Upper lobe of left lung (tissue), 6 donors: ENCODE data around the gene RAB42. TPM values are rescaled to one million over a fixed set of nuclear protein-coding genes. Genes with fewer than 3 reads are reported as not detected.

Source experiments
- ATAC-seq, 2 donors: fragments of 200-7000 bp; cut with Tn5 transposase; one replicate each; pipeline ENCODE4 v1.9.1; 2022; ENCODE audit warnings: mild to moderate bottlenecking in 2 of 2, moderate library complexity in 2 of 2; ENCODE audit not compliant: low FRiP score in 2 of 2
- DNase-seq, 2 donors: peaks; one replicate each; pipeline ENCODE4 v3.0.0-alpha.2; 2019 to 2020
- H3K27ac ChIP-seq, 4 donors: fragments of 200-600 bp; sonication (generic); one replicate each; pipeline ENCODE4 v1.5.1; 2016 to 2019
- H3K27me3 ChIP-seq, 4 donors: fragments of 200-600 bp; sonication (generic); one replicate each; pipeline ENCODE4 v1.5.1; 2017 to 2019
- H3K36me3 ChIP-seq, 4 donors: fragments of 200-600 bp; sonication (generic); one replicate each; pipeline ENCODE4 v1.5.1; 2016 to 2019
- H3K4me1 ChIP-seq, 4 donors: fragments of 200-600 bp; sonication (generic); one replicate each; pipeline ENCODE4 v1.5.1; 2018 to 2019
- H3K4me3 ChIP-seq, 4 donors: fragments of 200-600 bp; sonication (generic); one replicate each; pipeline ENCODE4 v1.5.1; 2017 to 2019; ENCODE audit warnings: mild to moderate bottlenecking in 2 of 4, moderate library complexity in 1 of 4
- H3K9me3 ChIP-seq, 4 donors: fragments of 200-600 bp; sonication (generic); one replicate each; pipeline ENCODE4 v1.5.1; 2018 to 2019
- EP300 ChIP-seq, 4 donors: sonication (generic); formaldehyde crosslinking; IDR thresholded peaks; one replicate each; pipeline ENCODE4 v1.5.1; 2017; ENCODE audit warnings: antibody characterized with exemption in 4 of 4, control low read depth in 2 of 4
- POLR2A ChIP-seq, 4 donors: fragments of 450-650 bp; IDR thresholded peaks; one replicate each; pipeline ENCODE4 v1.5.1; 2016 to 2017; ENCODE audit warnings: antibody characterized with exemption in 4 of 4, mild to moderate bottlenecking in 2 of 4
- POLR2AphosphoS5 ChIP-seq, 2 donors: sonication (generic); formaldehyde crosslinking; IDR thresholded peaks; one replicate each; pipeline ENCODE4 v1.5.1; 2017; ENCODE audit warnings: antibody characterized with exemption in 2 of 2
- WGBS, 2 donors: methylation state at CpG; one replicate each; pipeline ENCODE4 v1.1.5; 2017 to 2018; 5-methylcytosine and 5-hydroxymethylcytosine counted together
- small RNA-seq, 4 donors: library from RNA; depleted of rRNA; stranded (forward); fragments of <200 nt; gene quantifications; one replicate each; pipeline ENCODE3, GENCODE V24; 2016
- total RNA-seq, 6 donors: library from RNA; depleted of rRNA in 4 of 6; stranded (reverse); fragments of >200 nt in 4 of 6; gene quantifications; one replicate each; pipeline versions ENCODE4 v1.1.0 to v1.2.1, GENCODE V29; 2016 to 2021
- TF ChIP-seq, protein P1 (sequence below), 6 experiments: fragments of 450-650 bp in 4 of 6; fragments of 200-600 bp in 2 of 6; sonication (generic) in 2 of 6; IDR thresholded peaks; one replicate each; pipeline ENCODE4 v1.5.1; 2016 to 2019; ENCODE audit warnings: antibody characterized with exemption in 6 of 6
- donor health status: DM: no; HTN: no; CAD: no; lungs with moderate emphysema.
- donor health status: DM: no; HTN: yes; CAD: no; lungs with severe emphysema.

Gene RAB42
- total RNA-seq, 6 donors from 2014 or later: 3.9 to 13.7 (median 9.8) TPM

DNA sequence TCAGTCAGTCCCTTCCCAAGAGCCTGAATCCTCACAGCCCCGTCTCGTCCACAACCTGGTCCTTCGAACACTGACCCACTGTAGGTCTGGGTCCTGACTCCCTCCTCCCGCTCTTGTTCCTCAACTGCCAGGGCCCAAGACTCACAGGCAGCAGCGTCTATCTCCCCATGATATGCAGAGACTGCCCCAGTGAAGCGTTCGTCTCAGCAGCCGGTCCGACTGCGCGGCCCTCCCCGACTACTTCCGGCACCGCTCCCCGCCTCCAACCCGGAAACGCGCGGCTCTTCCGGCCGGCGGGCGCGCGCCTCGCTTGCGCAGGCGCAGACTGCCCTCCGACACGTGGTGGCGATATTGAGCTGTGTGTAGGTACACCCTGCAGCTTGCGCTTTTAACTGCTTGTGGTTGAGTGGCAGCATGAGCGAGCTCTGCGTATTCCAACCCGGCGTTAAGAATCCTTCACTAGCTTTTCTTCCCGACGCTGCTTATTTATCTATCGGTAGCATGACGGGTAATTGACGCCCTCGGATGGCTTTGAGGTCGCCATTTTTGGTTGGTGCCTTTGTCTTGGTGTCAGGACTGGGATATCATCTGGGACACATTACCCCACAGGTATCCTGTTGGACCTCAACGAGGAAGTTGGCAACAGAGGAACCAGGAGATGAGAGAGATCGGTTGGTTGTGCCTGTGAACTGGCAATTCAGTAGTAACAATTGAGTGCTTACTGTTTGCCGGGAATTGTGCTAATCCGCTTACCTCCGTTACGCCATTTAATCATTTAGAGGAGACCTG is 51.0 kb downstream of the RAB42 start, which contains the start of gene TAF12:
Gene TAF12 (minus strand): TSS at position 221 of the 789 bp plus-strand sequence. CDS start 20,986 bp downstream, outside the sequence.
- H3K27ac ChIP-seq: peak within 1 kb of the TSS; percentile 88 to 97 (median 94)
- WGBS, 2 donors: 0% methylated on average over 27 to 38 of the region's 49 CpGs
- peak within 1 kb of the TSS; percentile 70 to 86 (median 81) for H3K4me3 ChIP-seq
- DNase-seq (peak; percentile 93 to 97), ATAC-seq (peak; percentile 96 to 98)
- H3K36me3 ChIP-seq: no peaks in the 10 kb centered on the region
- TF ChIP-seq, protein P1, sequence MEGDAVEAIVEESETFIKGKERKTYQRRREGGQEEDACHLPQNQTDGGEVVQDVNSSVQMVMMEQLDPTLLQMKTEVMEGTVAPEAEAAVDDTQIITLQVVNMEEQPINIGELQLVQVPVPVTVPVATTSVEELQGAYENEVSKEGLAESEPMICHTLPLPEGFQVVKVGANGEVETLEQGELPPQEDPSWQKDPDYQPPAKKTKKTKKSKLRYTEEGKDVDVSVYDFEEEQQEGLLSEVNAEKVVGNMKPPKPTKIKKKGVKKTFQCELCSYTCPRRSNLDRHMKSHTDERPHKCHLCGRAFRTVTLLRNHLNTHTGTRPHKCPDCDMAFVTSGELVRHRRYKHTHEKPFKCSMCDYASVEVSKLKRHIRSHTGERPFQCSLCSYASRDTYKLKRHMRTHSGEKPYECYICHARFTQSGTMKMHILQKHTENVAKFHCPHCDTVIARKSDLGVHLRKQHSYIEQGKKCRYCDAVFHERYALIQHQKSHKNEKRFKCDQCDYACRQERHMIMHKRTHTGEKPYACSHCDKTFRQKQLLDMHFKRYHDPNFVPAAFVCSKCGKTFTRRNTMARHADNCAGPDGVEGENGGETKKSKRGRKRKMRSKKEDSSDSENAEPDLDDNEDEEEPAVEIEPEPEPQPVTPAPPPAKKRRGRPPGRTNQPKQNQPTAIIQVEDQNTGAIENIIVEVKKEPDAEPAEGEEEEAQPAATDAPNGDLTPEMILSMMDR (IDR thresholded peaks at IDR 0.05): peak; percentile 19 to 75 (median 59)
- TF ChIP-seq EP300 (IDR thresholded peaks at IDR 0.05) (peak in 1 of 4 donors; percentile 26), POLR2A (IDR thresholded peaks at IDR 0.05) (peak; percentile 60 to 99 (median 94)), POLR2AphosphoS5 (IDR thresholded peaks at IDR 0.05) (peak; percentile 97 to 98)
- H3K4me1 ChIP-seq: peaks cover 24 to 44% (median 35%) of the 10 kb centered on the region in 4 donors
- H3K9me3 ChIP-seq: no peaks in the 10 kb centered on the region
- no peaks in the 10 kb centered on the region for H3K27me3 ChIP-seq

- Histone ChIP-seq H3K27me3 (no peaks in the 10 kb centered on the region), H3K36me3 (no peaks in the 10 kb centered on the region), H3K4me1 (peaks cover 29 to 50% (median 41%) of the 10 kb centered on the region in 4 donors), H3K27ac (peak overlapping the region; percentile 88 to 97 (median 94)), H3K9me3 (no peaks in the 10 kb centered on the region), H3K4me3 (peak overlapping the region in 1 of 4 donors; percentile 70)
- ATAC-seq: no peak
- TF ChIP-seq EP300 (IDR thresholded peaks at IDR 0.05) (no peak), POLR2AphosphoS5 (IDR thresholded peaks at IDR 0.05) (no peak), POLR2A (IDR thresholded peaks at IDR 0.05) (no peak)
- TF ChIP-seq, protein P1 (IDR thresholded peaks at IDR 0.05): no peak
- WGBS, 2 donors: 95 to 97% methylated on average over 3 of the region's 3 CpGs
- DNase-seq: no peak
Measured at GRCh38 chr1:28644494-28644893, 52.4 kb downstream of the RAB42 start.

Small RNAs within 50 kb of the gene (small RNA-seq; reads per million reads assigned to genes)
- 0 reads per million in 4 donors for gene SNORA16A
- gene SNORA44: 0 reads per million in 4 donors
- gene SNORA61: 0 reads per million in 4 donors
- gene SNORD99: 33,850 to 167,615 (median 112,741) reads per million in 4 donors

Other genes starting within 250 kb of the RAB42 start
- 10 to 100 TPM; 28.8 to 38.7 (median 33.9) TPM for gene PHACTR4, start 222.5 kb upstream of the RAB42 start, total RNA-seq
- gene RCC1, start 86.2 kb upstream of the RAB42 start, total RNA-seq: 10 to 100 TPM; 17.6 to 32.7 (median 20.1) TPM
- gene TRNAU1AP, start 39.2 kb upstream of the RAB42 start, total RNA-seq: 10 to 100 TPM; 19.6 to 35.6 (median 25.3) TPM
- gene TAF12, start 50.8 kb downstream of the RAB42 start, total RNA-seq: 10 to 100 TPM; 10.9 to 24.1 (median 19.6) TPM
- not detected for gene RNU11, start 56.3 kb downstream of the RAB42 start, total RNA-seq
- gene GMEB1, start 76.5 kb downstream of the RAB42 start, total RNA-seq: 10 to 100 TPM in 4 of 6 donors, 1 to 10 TPM in 2; 7.3 to 14.3 (median 10.5) TPM
- gene YTHDF2, start 144.7 kb downstream of the RAB42 start, total RNA-seq: 10 to 100 TPM; 40.1 to 72.5 (median 59.0) TPM
- not detected for gene OPRD1, start 219.9 kb downstream of the RAB42 start, total RNA-seq